Measurements from ENCODE around the gene COCH. TPM values are rescaled to one million over a fixed set of nuclear protein-coding genes. Genes with fewer than 3 reads are reported as not detected.
"Not testable (repeated sequence)": the region's sequence is repeated elsewhere in the genome, so short reads cannot be mapped to it uniquely, and the experiment has no call there.

COCH gene
- total and polyA plus RNA-seq, 2 donors from 2014 or later, result 1.6 to 1.8 TPM

DNA sequence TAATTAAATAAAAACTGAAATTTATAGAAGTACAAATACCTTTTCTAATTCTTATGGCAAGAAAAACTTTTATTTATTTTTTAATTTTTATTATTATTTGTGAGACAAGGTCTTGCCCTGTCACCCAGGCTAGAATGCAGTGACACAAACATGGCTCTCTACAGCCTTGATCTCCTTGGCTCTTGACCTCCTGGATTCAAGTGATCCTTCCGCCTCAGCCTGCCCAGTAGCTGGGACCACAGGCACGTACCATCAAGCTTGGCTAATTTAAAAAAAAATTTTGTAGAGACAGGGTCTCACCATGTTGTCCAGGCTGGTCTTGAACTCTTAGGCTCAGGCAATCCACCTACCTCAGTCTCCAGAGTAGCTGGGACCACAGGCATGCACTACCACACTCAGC is 47.4 kb downstream of the COCH start:
- intact Hi-C loops (cut with DNase I), result no loop called here
- no peak overlapping the region for H3K4me3 ChIP-seq (ENCODE audit: low read length in 3 of 3)
- no peaks in the 10 kb centered on the region for H3K27me3 ChIP-seq (ENCODE audit: control insufficient read depth, insufficient read depth, low read length)
- H3K9me3 ChIP-seq (ENCODE audit: control insufficient read depth in 2 of 3, insufficient read depth in 1 of 3, low read length in 3 of 3), result no peaks in the 10 kb centered on the region
- H3K9ac ChIP-seq (ENCODE audit: low read length in 3 of 3), result no peak overlapping the region
- FAIRE-seq, result no peak
- H3K36me3 ChIP-seq (ENCODE audit: control insufficient read depth in 2 of 3, insufficient read depth in 3 of 3, low read length in 3 of 3), result peaks cover 0 to 2% (median 2%) of the 10 kb centered on the region in 3 donors
- no peaks in the 10 kb centered on the region for H3K4me1 ChIP-seq (ENCODE audit: control insufficient read depth in 2 of 3, insufficient read depth in 2 of 3, low read depth in 1 of 3, low read length in 3 of 3)
- TF ChIP-seq CTCF (IDR thresholded peaks at IDR 0.05; ENCODE audit: borderline replicate concordance, extremely low read depth, insufficient read depth), result no peak
- no peak for DNase-seq
- no peak overlapping the region for H3K27ac ChIP-seq (ENCODE audit: low read depth in 2 of 2, low read length in 2 of 2)

DNA sequence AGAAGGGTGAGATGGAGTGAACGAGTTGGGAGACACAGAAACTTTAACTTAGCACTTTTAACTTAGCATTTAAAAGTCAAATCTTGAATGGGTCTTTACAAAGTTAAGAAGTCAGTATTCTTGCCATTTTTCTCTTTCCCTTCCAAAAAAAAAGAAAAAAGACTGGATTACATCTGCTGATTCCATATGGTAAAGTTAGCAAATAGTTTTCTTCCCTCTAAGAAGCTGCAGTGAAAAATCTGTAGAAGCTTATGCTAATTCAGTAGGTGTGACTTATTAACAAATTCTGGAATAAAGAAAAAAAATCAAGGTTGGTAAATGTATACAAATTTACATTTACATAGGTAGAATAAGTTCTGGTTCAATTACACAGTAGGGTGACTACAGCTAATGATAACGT is 50.9 kb downstream of the COCH start:
- FAIRE-seq (no peak), DNase-seq (no peak)
- peaks cover 0 to 2% (median 2%) of the 10 kb centered on the region in 3 donors for H3K36me3 ChIP-seq (ENCODE audit: control insufficient read depth in 2 of 3, insufficient read depth in 3 of 3, low read length in 3 of 3)
- intact Hi-C loops (cut with DNase I), result no loop called here
- H3K9ac ChIP-seq (ENCODE audit: low read length in 3 of 3), result no peak overlapping the region
- H3K27ac ChIP-seq (ENCODE audit: low read depth in 2 of 2, low read length in 2 of 2), result no peak overlapping the region
- H3K4me1 ChIP-seq (ENCODE audit: control insufficient read depth in 2 of 3, insufficient read depth in 2 of 3, low read depth in 1 of 3, low read length in 3 of 3), result no peaks in the 10 kb centered on the region
- no peak overlapping the region for H3K4me3 ChIP-seq (ENCODE audit: low read length in 3 of 3)
- H3K27me3 ChIP-seq (ENCODE audit: control insufficient read depth, insufficient read depth, low read length), result no peaks in the 10 kb centered on the region
- no peaks in the 10 kb centered on the region for H3K9me3 ChIP-seq (ENCODE audit: control insufficient read depth in 2 of 3, insufficient read depth in 1 of 3, low read length in 3 of 3)
- no peak for TF ChIP-seq CTCF (IDR thresholded peaks at IDR 0.05; ENCODE audit: borderline replicate concordance, extremely low read depth, insufficient read depth)

DNA sequence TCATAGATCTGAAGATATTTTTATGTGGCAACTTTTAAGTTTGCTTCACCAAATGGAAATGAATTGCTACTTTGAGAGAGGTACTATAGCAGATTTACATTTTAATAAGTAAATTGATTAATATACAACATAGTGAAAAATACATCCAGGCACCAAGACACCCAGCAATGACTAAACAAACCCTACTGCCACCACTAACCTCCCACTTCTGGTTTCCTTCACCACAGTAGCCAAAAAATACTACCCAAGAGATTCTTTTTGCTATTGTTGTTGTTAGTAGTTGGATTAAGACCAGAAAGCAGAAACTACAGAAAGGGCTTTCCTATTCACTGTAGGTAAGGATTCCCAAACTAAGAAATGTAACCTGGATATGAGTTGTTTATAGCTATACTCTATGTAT is 54.1 kb downstream of the COCH start:
- H3K27ac ChIP-seq (ENCODE audit: low read depth in 2 of 2, low read length in 2 of 2), result no peak overlapping the region
- no peak for TF ChIP-seq CTCF (IDR thresholded peaks at IDR 0.05; ENCODE audit: borderline replicate concordance, extremely low read depth, insufficient read depth)
- H3K9me3 ChIP-seq (ENCODE audit: control insufficient read depth in 2 of 3, insufficient read depth in 1 of 3, low read length in 3 of 3), result no peaks in the 10 kb centered on the region
- H3K4me1 ChIP-seq (ENCODE audit: control insufficient read depth in 2 of 3, insufficient read depth in 2 of 3, low read depth in 1 of 3, low read length in 3 of 3), result no peaks in the 10 kb centered on the region
- no peak overlapping the region for H3K4me3 ChIP-seq (ENCODE audit: low read length in 3 of 3)
- DNase-seq, result no peak
- FAIRE-seq, result no peak
- no peaks in the 10 kb centered on the region for H3K27me3 ChIP-seq (ENCODE audit: control insufficient read depth, insufficient read depth, low read length)
- H3K9ac ChIP-seq (ENCODE audit: low read length in 3 of 3), result no peak overlapping the region
- no peaks in the 10 kb centered on the region for H3K36me3 ChIP-seq (ENCODE audit: control insufficient read depth in 2 of 3, insufficient read depth in 3 of 3, low read length in 3 of 3)
- intact Hi-C loops (cut with DNase I), result no loop called here

DNA sequence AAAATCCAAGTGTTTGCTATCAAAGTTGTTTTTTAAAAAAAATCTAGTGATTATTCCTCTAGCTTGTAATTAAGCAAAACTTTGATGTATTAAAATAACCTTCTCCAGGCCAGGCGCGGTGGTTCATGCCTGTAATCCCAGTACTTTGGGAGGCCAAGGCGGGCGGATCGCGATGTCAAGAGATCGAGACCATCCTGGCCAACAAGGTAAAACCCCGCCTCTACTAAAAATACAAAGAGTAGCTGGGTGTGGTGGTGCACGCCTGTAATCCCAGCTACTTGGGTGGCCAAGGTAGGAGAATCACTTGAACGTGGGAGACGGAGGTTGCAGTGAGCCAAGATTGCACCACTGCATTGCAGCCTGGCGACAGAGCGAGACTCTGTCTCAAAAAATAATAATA is 59.6 kb downstream of the COCH start:
- H3K4me1 ChIP-seq (ENCODE audit: control insufficient read depth in 2 of 3, insufficient read depth in 2 of 3, low read depth in 1 of 3, low read length in 3 of 3); DNase-seq; FAIRE-seq; H3K4me3 ChIP-seq (ENCODE audit: low read length in 3 of 3); H3K9me3 ChIP-seq (ENCODE audit: control insufficient read depth in 2 of 3, insufficient read depth in 1 of 3, low read length in 3 of 3); H3K27me3 ChIP-seq (ENCODE audit: control insufficient read depth, insufficient read depth, low read length); H3K9ac ChIP-seq (ENCODE audit: low read length in 3 of 3); intact Hi-C loops (cut with DNase I); H3K27ac ChIP-seq (ENCODE audit: low read depth in 2 of 2, low read length in 2 of 2): not testable (repeated sequence)
- peaks cover 0 to 19% (median 0%) of the 10 kb centered on the region in 3 donors for H3K36me3 ChIP-seq (ENCODE audit: control insufficient read depth in 2 of 3, insufficient read depth in 3 of 3, low read length in 3 of 3)
